A673 (cell line): ENCODE measurements around the gene STK26.

Experiments used
- EZH2 ChIP-seq: fragments of 200-600 bp; sonication (generic); IDR thresholded peaks from 2 replicates; pipeline ENCODE4 v1.6.1; 2017; ENCODE audit warnings: borderline replicate concordance, low read depth, mild to moderate bottlenecking, mixed read lengths, antibody characterized with exemption, low read length; ENCODE audit not compliant: poor library complexity, severe bottlenecking
- TF ChIP-seq, protein P1 (sequence below): fragments of 300-800, 200-600 bp; sonication (generic); conservative IDR thresholded peaks from 2 replicates; pipeline ENCODE4 v1.5.1; 2017; ENCODE audit warnings: low read depth, mild to moderate bottlenecking, antibody characterized with exemption, low read length, moderate library complexity, mixed read lengths

DNA sequence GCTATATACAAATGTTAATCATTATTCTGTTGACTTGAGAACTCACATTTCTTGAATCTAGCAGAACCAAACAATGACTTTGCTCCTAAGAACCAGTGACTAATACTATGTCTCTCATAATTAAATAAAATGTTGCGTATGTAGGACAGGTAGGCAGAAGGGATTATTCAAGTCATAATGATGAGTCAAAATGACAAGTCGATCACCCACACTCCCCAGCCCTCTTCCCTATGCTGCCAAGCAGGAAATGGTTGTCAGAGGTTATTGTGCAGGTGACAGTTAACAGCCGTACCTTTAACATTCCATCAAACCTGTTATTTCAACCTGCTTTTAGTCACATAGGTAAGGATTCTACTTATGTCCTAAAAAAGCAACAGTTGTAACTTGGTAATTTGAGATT, 22.0 kb upstream of the STK26 start:
- TF ChIP-seq, protein P1, sequence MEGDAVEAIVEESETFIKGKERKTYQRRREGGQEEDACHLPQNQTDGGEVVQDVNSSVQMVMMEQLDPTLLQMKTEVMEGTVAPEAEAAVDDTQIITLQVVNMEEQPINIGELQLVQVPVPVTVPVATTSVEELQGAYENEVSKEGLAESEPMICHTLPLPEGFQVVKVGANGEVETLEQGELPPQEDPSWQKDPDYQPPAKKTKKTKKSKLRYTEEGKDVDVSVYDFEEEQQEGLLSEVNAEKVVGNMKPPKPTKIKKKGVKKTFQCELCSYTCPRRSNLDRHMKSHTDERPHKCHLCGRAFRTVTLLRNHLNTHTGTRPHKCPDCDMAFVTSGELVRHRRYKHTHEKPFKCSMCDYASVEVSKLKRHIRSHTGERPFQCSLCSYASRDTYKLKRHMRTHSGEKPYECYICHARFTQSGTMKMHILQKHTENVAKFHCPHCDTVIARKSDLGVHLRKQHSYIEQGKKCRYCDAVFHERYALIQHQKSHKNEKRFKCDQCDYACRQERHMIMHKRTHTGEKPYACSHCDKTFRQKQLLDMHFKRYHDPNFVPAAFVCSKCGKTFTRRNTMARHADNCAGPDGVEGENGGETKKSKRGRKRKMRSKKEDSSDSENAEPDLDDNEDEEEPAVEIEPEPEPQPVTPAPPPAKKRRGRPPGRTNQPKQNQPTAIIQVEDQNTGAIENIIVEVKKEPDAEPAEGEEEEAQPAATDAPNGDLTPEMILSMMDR: no peak
- no peak for TF ChIP-seq EZH2
